Measurements from ENCODE around the gene DNAJB8. TPM values are rescaled to one million over a fixed set of nuclear protein-coding genes. Genes with fewer than 3 reads are reported as not detected.

DNAJB8 gene
- total and polyA plus RNA-seq, 2 donors: not detected

- no peaks in the 10 kb centered on the region for H3K4me1 ChIP-seq (ENCODE audit: control insufficient read depth in 2 of 2, insufficient read depth in 2 of 2, low read length in 2 of 2)
- no peak overlapping the region for H3K4me3 ChIP-seq (ENCODE audit: low read length in 2 of 2)
- no peaks in the 10 kb centered on the region for H3K27me3 ChIP-seq (ENCODE audit: control insufficient read depth in 2 of 2, insufficient read depth in 1 of 2, low read length in 1 of 2)
- no peak for DNase-seq (ENCODE audit: low read depth in 6 of 9, low spot score in 9 of 9)
- no peaks in the 10 kb centered on the region for H3K36me3 ChIP-seq (ENCODE audit: control insufficient read depth in 2 of 2, insufficient read depth in 2 of 2, low read length in 1 of 2)
- 98% methylated on average over 2 of the region's 2 CpGs for WGBS
- H3K9me3 ChIP-seq (ENCODE audit: control insufficient read depth in 2 of 2, insufficient read depth in 1 of 2, low read length in 1 of 2): no peaks in the 10 kb centered on the region
- no peak overlapping the region for H3K27ac ChIP-seq (ENCODE audit: low read depth in 1 of 2, low read length in 1 of 2)
These were observed 47.8 kb downstream of the DNAJB8 start for GRCh38 chr3:128418900-128419299.

GRCh38 chr3:128416578-128417211 is 50.0 kb downstream of the DNAJB8 start:
- H3K9me3 ChIP-seq (ENCODE audit: control insufficient read depth in 2 of 2, insufficient read depth in 1 of 2, low read length in 1 of 2): no peaks in the 10 kb centered on the region
- no peak overlapping the region for H3K4me3 ChIP-seq (ENCODE audit: low read length in 2 of 2)
- no peaks in the 10 kb centered on the region for H3K36me3 ChIP-seq (ENCODE audit: control insufficient read depth in 2 of 2, insufficient read depth in 2 of 2, low read length in 1 of 2)
- no peak for DNase-seq (ENCODE audit: low read depth in 6 of 9, low spot score in 9 of 9)
- no peaks in the 10 kb centered on the region for H3K27me3 ChIP-seq (ENCODE audit: control insufficient read depth in 2 of 2, insufficient read depth in 1 of 2, low read length in 1 of 2)
- no peak overlapping the region for H3K27ac ChIP-seq (ENCODE audit: low read depth in 1 of 2, low read length in 1 of 2)
- no peaks in the 10 kb centered on the region for H3K4me1 ChIP-seq (ENCODE audit: control insufficient read depth in 2 of 2, insufficient read depth in 2 of 2, low read length in 2 of 2)
- WGBS: 92% methylated on average over 12 of the region's 12 CpGs

GRCh38 chr3:128415773-128416577 is 50.7 kb downstream of the DNAJB8 start:
- Histone ChIP-seq H3K27me3 (ENCODE audit: control insufficient read depth in 2 of 2, insufficient read depth in 1 of 2, low read length in 1 of 2) (no peaks in the 10 kb centered on the region), H3K9me3 (ENCODE audit: control insufficient read depth in 2 of 2, insufficient read depth in 1 of 2, low read length in 1 of 2) (no peaks in the 10 kb centered on the region), H3K36me3 (ENCODE audit: control insufficient read depth in 2 of 2, insufficient read depth in 2 of 2, low read length in 1 of 2) (no peaks in the 10 kb centered on the region), H3K4me3 (ENCODE audit: low read length in 2 of 2) (no peak overlapping the region), H3K4me1 (ENCODE audit: control insufficient read depth in 2 of 2, insufficient read depth in 2 of 2, low read length in 2 of 2) (no peaks in the 10 kb centered on the region), H3K27ac (ENCODE audit: low read depth in 1 of 2, low read length in 1 of 2) (no peak overlapping the region)
- WGBS: 95% methylated on average over 19 of the region's 19 CpGs
- no peak for DNase-seq (ENCODE audit: low read depth in 6 of 9, low spot score in 9 of 9)

- no peak overlapping the region for H3K4me3 ChIP-seq (ENCODE audit: low read length in 2 of 2)
- H3K27ac ChIP-seq (ENCODE audit: low read depth in 1 of 2, low read length in 1 of 2): no peak overlapping the region
- H3K4me1 ChIP-seq (ENCODE audit: control insufficient read depth in 2 of 2, insufficient read depth in 2 of 2, low read length in 2 of 2): no peaks in the 10 kb centered on the region
- no peak for DNase-seq (ENCODE audit: low read depth in 6 of 9, low spot score in 9 of 9)
- 97% methylated on average over 16 of the region's 16 CpGs for WGBS
- no peaks in the 10 kb centered on the region for H3K9me3 ChIP-seq (ENCODE audit: control insufficient read depth in 2 of 2, insufficient read depth in 1 of 2, low read length in 1 of 2)
- no peaks in the 10 kb centered on the region for H3K36me3 ChIP-seq (ENCODE audit: control insufficient read depth in 2 of 2, insufficient read depth in 2 of 2, low read length in 1 of 2)
- no peaks in the 10 kb centered on the region for H3K27me3 ChIP-seq (ENCODE audit: control insufficient read depth in 2 of 2, insufficient read depth in 1 of 2, low read length in 1 of 2)
These were observed 51.4 kb downstream of the DNAJB8 start for GRCh38 chr3:128415200-128415772.

GRCh38 chr3:128413413-128414205 is 53.1 kb downstream of the DNAJB8 start:
- WGBS: 96% methylated on average over 24 of the region's 24 CpGs
- Histone ChIP-seq H3K27ac (ENCODE audit: low read depth in 1 of 2, low read length in 1 of 2) (no peak overlapping the region), H3K36me3 (ENCODE audit: control insufficient read depth in 2 of 2, insufficient read depth in 2 of 2, low read length in 1 of 2) (no peaks in the 10 kb centered on the region), H3K27me3 (ENCODE audit: control insufficient read depth in 2 of 2, insufficient read depth in 1 of 2, low read length in 1 of 2) (no peaks in the 10 kb centered on the region), H3K9me3 (ENCODE audit: control insufficient read depth in 2 of 2, insufficient read depth in 1 of 2, low read length in 1 of 2) (no peaks in the 10 kb centered on the region), H3K4me3 (ENCODE audit: low read length in 2 of 2) (no peak overlapping the region), H3K4me1 (ENCODE audit: control insufficient read depth in 2 of 2, insufficient read depth in 2 of 2, low read length in 2 of 2) (no peaks in the 10 kb centered on the region)
- no peak for DNase-seq (ENCODE audit: low read depth in 6 of 9, low spot score in 9 of 9)

- Histone ChIP-seq H3K4me1 (ENCODE audit: control insufficient read depth in 2 of 2, insufficient read depth in 2 of 2, low read length in 2 of 2) (no peaks in the 10 kb centered on the region), H3K4me3 (ENCODE audit: low read length in 2 of 2) (no peak overlapping the region), H3K27me3 (ENCODE audit: control insufficient read depth in 2 of 2, insufficient read depth in 1 of 2, low read length in 1 of 2) (no peaks in the 10 kb centered on the region), H3K36me3 (ENCODE audit: control insufficient read depth in 2 of 2, insufficient read depth in 2 of 2, low read length in 1 of 2) (no peaks in the 10 kb centered on the region), H3K27ac (ENCODE audit: low read depth in 1 of 2, low read length in 1 of 2) (no peak overlapping the region), H3K9me3 (ENCODE audit: control insufficient read depth in 2 of 2, insufficient read depth in 1 of 2, low read length in 1 of 2) (no peaks in the 10 kb centered on the region)
- no peak for DNase-seq (ENCODE audit: low read depth in 6 of 9, low spot score in 9 of 9)
- 95% methylated on average over 8 of the region's 8 CpGs for WGBS
These were observed 53.7 kb downstream of the DNAJB8 start for GRCh38 chr3:128413003-128413370.

Other genes with a start within 250 kb of the DNAJB8 start
- 0.57 TPM for gene GATA2, start 26.3 kb upstream of the DNAJB8 start, total RNA-seq
- 5.1 TPM for gene GATA2, start 26.3 kb upstream of the DNAJB8 start, polyA plus RNA-seq
- gene RPN1, start 183.9 kb upstream of the DNAJB8 start, total RNA-seq: 175 TPM
- 103 TPM for gene RPN1, start 183.9 kb upstream of the DNAJB8 start, polyA plus RNA-seq